ENCODE measurements around the gene ARHGEF1.

Gene ARHGEF1

DNA sequence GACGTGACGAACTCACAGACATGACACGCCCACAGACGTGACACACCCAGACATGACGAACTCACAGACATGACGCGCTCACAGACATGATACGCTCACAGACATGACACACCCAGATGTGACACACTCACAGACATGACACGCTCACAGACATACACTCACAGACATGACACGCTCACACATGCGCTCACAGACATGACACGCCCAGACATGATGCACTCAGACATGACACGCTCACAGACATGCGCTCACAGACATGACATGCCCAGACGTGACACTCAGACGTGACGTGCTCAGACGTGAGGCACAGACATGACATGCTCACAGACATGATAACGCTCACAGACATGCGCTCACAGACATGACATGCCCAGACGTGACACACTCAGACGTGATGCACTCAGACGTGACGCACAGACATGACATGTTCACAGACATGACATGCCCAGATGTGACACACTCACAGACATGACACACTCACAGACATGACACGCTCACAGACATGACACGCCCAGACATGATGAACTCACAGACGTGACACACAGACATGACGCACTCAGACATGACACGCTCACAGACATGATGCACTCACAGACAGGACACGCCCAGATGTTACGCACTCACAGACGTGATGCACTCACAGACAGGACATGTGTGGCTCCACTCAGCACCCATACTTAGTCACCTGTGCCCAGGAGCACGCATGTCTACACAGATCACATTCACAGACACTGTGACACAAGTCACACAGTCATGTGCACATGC is 37.1 kb downstream of the ARHGEF1 start:
- Histone ChIP-seq H3K36me3 (ENCODE audit: control insufficient read depth in 2 of 2, insufficient read depth in 1 of 2, low read length in 2 of 2) (no peaks in the 10 kb centered on the region), H3K4me1 (ENCODE audit: control insufficient read depth, insufficient read depth, low read length) (no peaks in the 10 kb centered on the region), H3K4me3 (ENCODE audit: low read depth, low read length) (no peak overlapping the region), H3K9me3 (ENCODE audit: control insufficient read depth, insufficient read depth, low read depth, low read length) (no peaks in the 10 kb centered on the region), H3K27ac (ENCODE audit: extremely low read depth, low read depth, low read length) (no peak overlapping the region)
- ChIA-PET POLR2A (interaction anchor here (1.3 kb wide), 1 partner anchor 59 kb away, joined by 5 read pairs; the partner anchor contains the start of gene RPS19), CTCF (interaction anchor here (0.6 to 1.1 kb wide), 2 partner anchors 47 to 83 kb away, joined by 4 to 5 read pairs; no protein-coding TSS in a partner anchor)
- peak; percentile 28; the same call in 1 of the 2 replicates for TF ChIP-seq KLF9 (tag by site-specific recombination; IDR thresholded peaks at IDR 0.05; ENCODE audit: low read depth)
- no peak for TF ChIP-seq ZFP3 (tag by site-specific recombination; IDR thresholded peaks at IDR 0.05; ENCODE audit: low read depth)
- peak; percentile 26; the same call in 1 of the 2 replicates for TF ChIP-seq KLF8 (tag by site-specific recombination; IDR thresholded peaks at IDR 0.05)
- TF ChIP-seq ZNF175 (tag by site-specific recombination; IDR thresholded peaks at IDR 0.05), result no peak

GRCh38 chr19:41920882-41921576 is 38.0 kb downstream of the ARHGEF1 start:
- Histone ChIP-seq H3K27ac (ENCODE audit: extremely low read depth, low read depth, low read length) (no peak overlapping the region), H3K36me3 (ENCODE audit: control insufficient read depth in 2 of 2, insufficient read depth in 1 of 2, low read length in 2 of 2) (no peaks in the 10 kb centered on the region), H3K9me3 (ENCODE audit: control insufficient read depth, insufficient read depth, low read depth, low read length) (no peaks in the 10 kb centered on the region), H3K4me3 (ENCODE audit: low read depth, low read length) (no peak overlapping the region), H3K4me1 (ENCODE audit: control insufficient read depth, insufficient read depth, low read length) (no peaks in the 10 kb centered on the region)
- CTCF ChIA-PET, result interaction anchor here (0.8 kb wide), 1 partner anchor 37 kb away, joined by 4 read pairs; no protein-coding TSS in a partner anchor
- no peak for TF ChIP-seq GLIS2 (tag by site-specific recombination; IDR thresholded peaks at IDR 0.05)
- TF ChIP-seq GLIS1 (tag by site-specific recombination; IDR thresholded peaks at IDR 0.05), result no peak
- TF ChIP-seq ZBTB10 (tag by site-specific recombination; IDR thresholded peaks at IDR 0.05), result peak; percentile 27; the same call in 1 of the 2 replicates
- TF ChIP-seq GLI2 (tag by site-specific recombination; IDR thresholded peaks at IDR 0.05; ENCODE audit: borderline replicate concordance, low read depth), result no peak
- TF ChIP-seq YY2 (tag by site-specific recombination; IDR thresholded peaks at IDR 0.05), result 0 out of 2 replicates have a peak, but pooled peaks have one; percentile 5
- TF ChIP-seq ZNF292 (tag by site-specific recombination; IDR thresholded peaks at IDR 0.05; ENCODE audit: borderline replicate concordance, low read depth), result no peak
- TF ChIP-seq EGR2 (tag by site-specific recombination; IDR thresholded peaks at IDR 0.05; ENCODE audit: low read depth), result peak; percentile 53
- peak; percentile 96 for TF ChIP-seq KLF1 (tag by site-specific recombination; IDR thresholded peaks at IDR 0.05)
- TF ChIP-seq ZNF133 (tag by site-specific recombination; IDR thresholded peaks at IDR 0.05), result no peak
- TF ChIP-seq, protein P1, sequence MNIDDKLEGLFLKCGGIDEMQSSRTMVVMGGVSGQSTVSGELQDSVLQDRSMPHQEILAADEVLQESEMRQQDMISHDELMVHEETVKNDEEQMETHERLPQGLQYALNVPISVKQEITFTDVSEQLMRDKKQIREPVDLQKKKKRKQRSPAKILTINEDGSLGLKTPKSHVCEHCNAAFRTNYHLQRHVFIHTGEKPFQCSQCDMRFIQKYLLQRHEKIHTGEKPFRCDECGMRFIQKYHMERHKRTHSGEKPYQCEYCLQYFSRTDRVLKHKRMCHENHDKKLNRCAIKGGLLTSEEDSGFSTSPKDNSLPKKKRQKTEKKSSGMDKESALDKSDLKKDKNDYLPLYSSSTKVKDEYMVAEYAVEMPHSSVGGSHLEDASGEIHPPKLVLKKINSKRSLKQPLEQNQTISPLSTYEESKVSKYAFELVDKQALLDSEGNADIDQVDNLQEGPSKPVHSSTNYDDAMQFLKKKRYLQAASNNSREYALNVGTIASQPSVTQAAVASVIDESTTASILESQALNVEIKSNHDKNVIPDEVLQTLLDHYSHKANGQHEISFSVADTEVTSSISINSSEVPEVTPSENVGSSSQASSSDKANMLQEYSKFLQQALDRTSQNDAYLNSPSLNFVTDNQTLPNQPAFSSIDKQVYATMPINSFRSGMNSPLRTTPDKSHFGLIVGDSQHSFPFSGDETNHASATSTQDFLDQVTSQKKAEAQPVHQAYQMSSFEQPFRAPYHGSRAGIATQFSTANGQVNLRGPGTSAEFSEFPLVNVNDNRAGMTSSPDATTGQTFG (tag by site-specific recombination; IDR thresholded peaks at IDR 0.05; ENCODE audit: borderline replicate concordance), result no peak
- TF ChIP-seq ZNF341 (tag by site-specific recombination; IDR thresholded peaks at IDR 0.05; ENCODE audit: low read depth), result no peak
- peak; percentile 66; the same call in 1 of the 2 replicates for TF ChIP-seq ZFHX2 (tag by site-specific recombination; conservative IDR thresholded peaks at IDR 0.05)
- TF ChIP-seq ZNF398 (tag by site-specific recombination; IDR thresholded peaks at IDR 0.05), result no peak
- TF ChIP-seq ZNF121 (tag by site-specific recombination; IDR thresholded peaks at IDR 0.05), result no peak
- POLR2A ChIA-PET, result no interaction called here
